ENCODE measurements around the gene ZNRF2.

ZNRF2 gene

GRCh38 chr7:30247541-30248401 lies 36.6 kb upstream of the ZNRF2 start:
- Histone ChIP-seq H3K4me3 (no peak overlapping the region), H3K27ac (peak overlapping the region in 2 of 11 experiments; percentile 31 to 62; a peak in 5 of 22 replicates), H3K4me1 (peaks cover 0 to 85% (median 0%) of the 10 kb centered on the region in 10 experiments; a peak in 8 of 20 replicates)

GRCh38 chr7:30249316-30249715 lies 35.1 kb upstream of the ZNRF2 start:
- Histone ChIP-seq H3K9me3 (replicated peaks in 1 of 11) (0 out of 22 replicates have a peak, but pooled peaks cover 0 to 3% (median 0%) of the 10 kb centered on the region in 11 experiments), H3K27ac (peak overlapping the region in 3 of 11 experiments; percentile 13 to 62 (median 46); a peak in 5 of 22 replicates), H3K4me1 (peaks cover 0 to 92% (median 0%) of the 10 kb centered on the region in 10 experiments; a peak in 8 of 20 replicates), H3K4me3 (no peak overlapping the region), H3K36me3 (no peaks in the 10 kb centered on the region), H3K27me3 (no peaks in the 10 kb centered on the region), H3K4me2 (peak overlapping the region in 3 of 11 experiments; percentile 31 to 76 (median 59); a peak in 6 of 22 replicates), H4K20me1 (no peaks in the 10 kb centered on the region), H3K9ac (no peak overlapping the region)
- TF ChIP-seq Cebpa-rat (IDR thresholded peaks at IDR 0.05) = no peak

More at GRCh38 chr7:30247541-30248401, 36.6 kb upstream of the ZNRF2 start:
- Histone ChIP-seq H3K9me3 (replicated peaks in 1 of 11) (0 out of 22 replicates have a peak, but pooled peaks cover 0 to 3% (median 0%) of the 10 kb centered on the region in 11 experiments), H3K9ac (peak overlapping the region in 2 of 11 experiments; percentile 45 to 60; a peak in 4 of 22 replicates), H4K20me1 (no peaks in the 10 kb centered on the region), H3K4me2 (peak overlapping the region in 3 of 11 experiments; percentile 35 to 76 (median 59); a peak in 5 of 22 replicates), H3K36me3 (no peaks in the 10 kb centered on the region), H3K27me3 (no peaks in the 10 kb centered on the region)
- no peak for TF ChIP-seq Cebpa-rat (IDR thresholded peaks at IDR 0.05)

- H3K9me3 ChIP-seq (replicated peaks in 1 of 11) = 0 out of 22 replicates have a peak, but pooled peaks cover 0 to 3% (median 0%) of the 10 kb centered on the region in 11 experiments
- H3K4me2 ChIP-seq = peak overlapping the region in 2 of 11 experiments; percentile 59 to 76; a peak in 5 of 22 replicates
- no peak overlapping the region for H3K9ac ChIP-seq
- no peak for TF ChIP-seq Cebpa-rat (IDR thresholded peaks at IDR 0.05)
- no peak overlapping the region for H3K4me3 ChIP-seq
- H4K20me1 ChIP-seq = no peaks in the 10 kb centered on the region
- no peaks in the 10 kb centered on the region for H3K27me3 ChIP-seq
- peak overlapping the region in 3 of 11 experiments; percentile 13 to 62 (median 46); a peak in 4 of 22 replicates for H3K27ac ChIP-seq
- H3K4me1 ChIP-seq = peaks cover 0 to 100% (median 0%) of the 10 kb centered on the region in 10 experiments; a peak in 8 of 20 replicates
- no peaks in the 10 kb centered on the region for H3K36me3 ChIP-seq
Observed at GRCh38 chr7:30249986-30250774, 34.2 kb upstream of the ZNRF2 start.

GRCh38 chr7:30251708-30252329 lies 32.6 kb upstream of the ZNRF2 start:
- Histone ChIP-seq H3K9me3 (replicated peaks in 1 of 11) (no peaks in the 10 kb centered on the region), H4K20me1 (no peaks in the 10 kb centered on the region), H3K4me3 (no peak overlapping the region), H3K27ac (no peak overlapping the region), H3K4me2 (peak overlapping the region in 2 of 11 experiments; percentile 76 to 82; a peak in 4 of 22 replicates), H3K9ac (no peak overlapping the region), H3K4me1 (peaks cover 0 to 84% (median 0%) of the 10 kb centered on the region in 10 experiments; a peak in 8 of 20 replicates), H3K27me3 (no peaks in the 10 kb centered on the region), H3K36me3 (no peaks in the 10 kb centered on the region)
- no peak for TF ChIP-seq Cebpa-rat (IDR thresholded peaks at IDR 0.05)

- Histone ChIP-seq H3K4me1 (peaks cover 0 to 71% (median 0%) of the 10 kb centered on the region in 10 experiments; a peak in 7 of 20 replicates), H3K9ac (peak overlapping the region in 1 of 11 experiments; percentile 1; a peak in 1 of 22 replicates), H3K27me3 (no peaks in the 10 kb centered on the region), H4K20me1 (no peaks in the 10 kb centered on the region), H3K4me3 (no peak overlapping the region), H3K4me2 (peak overlapping the region in 4 of 11 experiments; percentile 12 to 84 (median 76); a peak in 8 of 22 replicates), H3K27ac (peak overlapping the region in 3 of 11 experiments; percentile 25 to 38 (median 28); a peak in 3 of 22 replicates), H3K36me3 (no peaks in the 10 kb centered on the region), H3K9me3 (replicated peaks in 1 of 11) (0 out of 22 replicates have a peak, but pooled peaks cover 0 to 7% (median 0%) of the 10 kb centered on the region in 11 experiments)
- TF ChIP-seq Cebpa-rat (IDR thresholded peaks at IDR 0.05) = no peak
Observed at GRCh38 chr7:30252885-30253795, 31.3 kb upstream of the ZNRF2 start.

- Histone ChIP-seq H3K36me3 (no peaks in the 10 kb centered on the region), H4K20me1 (no peaks in the 10 kb centered on the region), H3K4me2 (peak overlapping the region in 2 of 11 experiments; percentile 82 to 84; a peak in 5 of 22 replicates), H3K4me3 (no peak overlapping the region), H3K27me3 (no peaks in the 10 kb centered on the region), H3K4me1 (peaks cover 0 to 64% (median 0%) of the 10 kb centered on the region in 10 experiments; a peak in 7 of 20 replicates), H3K9ac (no peak overlapping the region), H3K27ac (no peak overlapping the region), H3K9me3 (replicated peaks in 1 of 11) (peaks cover 0 to 7% (median 0%) of the 10 kb centered on the region in 11 experiments; a peak in 1 of 22 replicates)
- TF ChIP-seq Cebpa-rat (IDR thresholded peaks at IDR 0.05) = no peak
Observed at GRCh38 chr7:30253796-30254165, 30.6 kb upstream of the ZNRF2 start.

- no peaks in the 10 kb centered on the region for H3K36me3 ChIP-seq
- H3K4me2 ChIP-seq = peak overlapping the region in 2 of 11 experiments; percentile 1 to 84; a peak in 2 of 22 replicates
- no peak overlapping the region for H3K27ac ChIP-seq
- no peak overlapping the region for H3K9ac ChIP-seq
- no peak for TF ChIP-seq Cebpa-rat (IDR thresholded peaks at IDR 0.05)
- H3K4me1 ChIP-seq = peaks cover 0 to 59% (median 0%) of the 10 kb centered on the region in 10 experiments; a peak in 7 of 20 replicates
- no peak overlapping the region for H3K4me3 ChIP-seq
- peaks cover 0 to 7% (median 0%) of the 10 kb centered on the region in 11 experiments; a peak in 1 of 22 replicates for H3K9me3 ChIP-seq (replicated peaks in 1 of 11)
- no peaks in the 10 kb centered on the region for H4K20me1 ChIP-seq
- H3K27me3 ChIP-seq = no peaks in the 10 kb centered on the region
Observed at GRCh38 chr7:30254248-30254647, 30.1 kb upstream of the ZNRF2 start.

Measured in BLaER1 treated with 17β-estradiol and CSF1 and Interleukin-3, amounts not matched to agents 10 nM and 100 nM (cell line).